PFSK-1 (cell line): ENCODE data around the gene SDK1.

ENCODE experiments used
- FOXP2 ChIP-seq: optimal IDR thresholded peaks from 2 replicates; pipeline ENCODE3; 2011; ENCODE audit warnings: borderline replicate concordance, control low read depth, inconsistent platforms; ENCODE audit not compliant: insufficient read depth; ENCODE audit errors: extremely low read length, extremely low read depth
- POLR2AphosphoS5 ChIP-seq: IDR thresholded peaks from 2 replicates; pipeline ENCODE4 v1.6.1; 2012; ENCODE audit warnings: low read depth, mild to moderate bottlenecking, control low read depth, low read length, moderate library complexity
- SIN3A ChIP-seq: IDR thresholded peaks from 2 replicates; pipeline ENCODE4 v1.6.1; 2012; ENCODE audit warnings: mild to moderate bottlenecking, low read length, moderate library complexity, borderline replicate concordance; ENCODE audit not compliant: insufficient read depth
- TAF1 ChIP-seq: IDR thresholded peaks from 2 replicates; pipeline ENCODE4 v1.6.1; 2012; ENCODE audit warnings: low read length, control low read depth, borderline replicate concordance; ENCODE audit not compliant: insufficient read depth
- TF ChIP-seq, protein P1 (sequence below), 2 experiments: IDR thresholded peaks; 2 replicates each; pipeline versions ENCODE4 v1.6.1 to v1.8.0; 2011 to 2012; ENCODE audit warnings: low read depth in 2 of 2, low read length in 2 of 2, control low read depth in 1 of 2, inconsistent platforms in 1 of 2, mild to moderate bottlenecking in 1 of 2, moderate library complexity in 1 of 2; ENCODE audit not compliant: insufficient read depth in 1 of 2

SDK1 gene

DNA sequence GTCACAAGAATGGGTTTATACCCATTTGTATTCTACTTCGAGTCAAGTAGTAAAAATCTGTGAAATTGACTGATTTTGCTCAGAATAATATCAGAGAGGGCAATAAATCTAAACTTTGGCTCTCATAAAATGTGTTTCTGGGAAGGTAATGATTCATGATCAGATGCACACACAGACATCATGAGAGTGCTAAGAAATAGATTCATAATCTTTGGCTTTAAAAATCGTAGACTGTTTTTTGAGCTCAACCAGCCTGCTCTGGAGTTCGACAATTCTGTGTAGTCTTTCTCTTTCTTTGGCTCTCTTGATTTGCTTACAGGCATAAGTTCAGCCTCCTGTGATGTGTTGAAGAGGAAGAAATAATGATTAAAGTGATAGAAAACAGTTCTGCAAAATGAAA, 494.7 kb downstream of the SDK1 start:
- no peak for TF ChIP-seq TAF1
- no peak for TF ChIP-seq FOXP2
- TF ChIP-seq, protein P1, sequence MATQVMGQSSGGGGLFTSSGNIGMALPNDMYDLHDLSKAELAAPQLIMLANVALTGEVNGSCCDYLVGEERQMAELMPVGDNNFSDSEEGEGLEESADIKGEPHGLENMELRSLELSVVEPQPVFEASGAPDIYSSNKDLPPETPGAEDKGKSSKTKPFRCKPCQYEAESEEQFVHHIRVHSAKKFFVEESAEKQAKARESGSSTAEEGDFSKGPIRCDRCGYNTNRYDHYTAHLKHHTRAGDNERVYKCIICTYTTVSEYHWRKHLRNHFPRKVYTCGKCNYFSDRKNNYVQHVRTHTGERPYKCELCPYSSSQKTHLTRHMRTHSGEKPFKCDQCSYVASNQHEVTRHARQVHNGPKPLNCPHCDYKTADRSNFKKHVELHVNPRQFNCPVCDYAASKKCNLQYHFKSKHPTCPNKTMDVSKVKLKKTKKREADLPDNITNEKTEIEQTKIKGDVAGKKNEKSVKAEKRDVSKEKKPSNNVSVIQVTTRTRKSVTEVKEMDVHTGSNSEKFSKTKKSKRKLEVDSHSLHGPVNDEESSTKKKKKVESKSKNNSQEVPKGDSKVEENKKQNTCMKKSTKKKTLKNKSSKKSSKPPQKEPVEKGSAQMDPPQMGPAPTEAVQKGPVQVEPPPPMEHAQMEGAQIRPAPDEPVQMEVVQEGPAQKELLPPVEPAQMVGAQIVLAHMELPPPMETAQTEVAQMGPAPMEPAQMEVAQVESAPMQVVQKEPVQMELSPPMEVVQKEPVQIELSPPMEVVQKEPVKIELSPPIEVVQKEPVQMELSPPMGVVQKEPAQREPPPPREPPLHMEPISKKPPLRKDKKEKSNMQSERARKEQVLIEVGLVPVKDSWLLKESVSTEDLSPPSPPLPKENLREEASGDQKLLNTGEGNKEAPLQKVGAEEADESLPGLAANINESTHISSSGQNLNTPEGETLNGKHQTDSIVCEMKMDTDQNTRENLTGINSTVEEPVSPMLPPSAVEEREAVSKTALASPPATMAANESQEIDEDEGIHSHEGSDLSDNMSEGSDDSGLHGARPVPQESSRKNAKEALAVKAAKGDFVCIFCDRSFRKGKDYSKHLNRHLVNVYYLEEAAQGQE (IDR thresholded peaks at IDR 0.05; ENCODE audit: insufficient read depth in 1 of 2, low read depth in 2 of 2, low read length in 2 of 2) = no peak
- no peak for TF ChIP-seq SIN3A
- no peak for TF ChIP-seq POLR2AphosphoS5

- TF ChIP-seq FOXP2 (no peak), POLR2AphosphoS5 (no peak)
Measured at GRCh38 chr7:3805151-3805550, 504.1 kb downstream of the SDK1 start.

GRCh38 chr7:3806516-3806915, 505.5 kb downstream of the SDK1 start:
- TF ChIP-seq, protein P1 (IDR thresholded peaks at IDR 0.05; ENCODE audit: insufficient read depth in 1 of 2, low read depth in 2 of 2, low read length in 2 of 2) = no peak
- no peak for TF ChIP-seq FOXP2
- no peak for TF ChIP-seq TAF1
- no peak for TF ChIP-seq POLR2AphosphoS5
- no peak for TF ChIP-seq SIN3A

DNA sequence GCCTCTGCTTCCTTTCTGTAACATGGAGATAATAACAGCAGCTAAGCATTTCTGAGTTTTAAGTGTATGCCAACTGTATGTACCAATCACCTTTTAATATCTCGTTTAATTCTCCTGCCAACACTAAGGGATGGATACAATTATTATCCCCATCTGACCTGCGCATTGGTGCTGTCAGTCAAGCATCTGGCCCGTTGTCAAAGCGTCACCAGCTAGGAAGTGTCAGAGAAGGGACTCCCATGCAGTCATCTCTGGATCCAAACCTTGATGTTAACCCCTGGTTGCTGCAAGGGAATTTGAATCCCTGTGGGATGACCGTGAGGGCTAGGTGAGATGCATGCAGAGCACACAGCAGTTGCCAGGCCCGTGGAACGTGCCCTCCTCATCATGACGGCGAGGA, 506.8 kb downstream of the SDK1 start:
- no peak for TF ChIP-seq TAF1
- no peak for TF ChIP-seq FOXP2
- no peak for TF ChIP-seq POLR2AphosphoS5
- no peak for TF ChIP-seq SIN3A
- TF ChIP-seq, protein P1 (IDR thresholded peaks at IDR 0.05; ENCODE audit: insufficient read depth in 1 of 2, low read depth in 2 of 2, low read length in 2 of 2) = no peak

DNA sequence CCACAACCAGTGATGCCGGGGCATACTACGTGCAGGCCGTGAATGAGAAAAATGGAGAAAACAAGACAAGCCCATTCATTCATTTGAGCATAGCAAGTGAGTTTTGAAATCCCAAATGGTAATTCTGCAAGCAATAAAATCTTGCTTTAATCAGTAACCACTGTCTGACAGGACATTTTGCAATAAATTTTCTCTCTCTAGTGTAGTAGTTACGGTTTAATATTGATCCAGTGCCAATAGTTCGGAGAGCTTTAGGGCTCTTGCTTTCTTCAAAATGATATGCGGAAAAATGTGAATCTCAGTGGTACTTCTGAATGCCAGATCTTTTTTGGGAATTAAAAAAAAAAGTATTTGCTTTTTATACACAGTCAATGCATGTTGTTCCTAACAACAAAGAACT, 520.4 kb downstream of the SDK1 start:
- TF ChIP-seq SIN3A (no peak), TAF1 (no peak), FOXP2 (no peak), POLR2AphosphoS5 (no peak)
- TF ChIP-seq, protein P1 (IDR thresholded peaks at IDR 0.05; ENCODE audit: insufficient read depth in 1 of 2, low read depth in 2 of 2, low read length in 2 of 2) = no peak

GRCh38 chr7:3825491-3825890, 524.4 kb downstream of the SDK1 start:
- TF ChIP-seq POLR2AphosphoS5 (no peak), FOXP2 (no peak), TAF1 (no peak), SIN3A (no peak)
- TF ChIP-seq, protein P1 (IDR thresholded peaks at IDR 0.05; ENCODE audit: insufficient read depth in 1 of 2, low read depth in 2 of 2, low read length in 2 of 2) = no peak
